H9 (cell line): ENCODE data around the gene TWSG1. TPM values are rescaled to one million over a fixed set of nuclear protein-coding genes. Genes with fewer than 3 reads are reported as not detected.

Experiments
- DNase-seq: peaks from one replicate; pipeline ENCODE4 v3.0.0-alpha.2; 2017
- H2AFZ ChIP-seq: one replicate; pipeline ENCODE4 v1.6.1; 2013; ENCODE audit warnings: mild to moderate bottlenecking, low read length, control low read depth, moderate library complexity
- H2AK5ac ChIP-seq: 2 replicates; pipeline ENCODE4 v1.6.1; 2013; ENCODE audit warnings: low read length, control low read depth, mixed read lengths; ENCODE audit not compliant: insufficient read length
- H2BK120ac ChIP-seq: one replicate; pipeline ENCODE4 v1.6.1; 2013; ENCODE audit warnings: low read depth, mild to moderate bottlenecking, low read length, control low read depth, inconsistent platforms; ENCODE audit not compliant: poor library complexity, severe bottlenecking
- H2BK12ac ChIP-seq: 2 replicates; pipeline ENCODE4 v1.6.1; 2013; ENCODE audit warnings: low read length, control low read depth, mixed read lengths, low read depth; ENCODE audit not compliant: insufficient read length
- H2BK15ac ChIP-seq: 2 replicates; pipeline ENCODE4 v1.6.1; 2013; ENCODE audit warnings: low read depth, low read length, control low read depth
- H2BK20ac ChIP-seq: one replicate; pipeline ENCODE4 v1.6.1; 2013; ENCODE audit warnings: low read depth, mild to moderate bottlenecking, low read length, control low read depth, inconsistent platforms; ENCODE audit not compliant: poor library complexity, severe bottlenecking
- H2BK5ac ChIP-seq: 2 replicates; pipeline ENCODE4 v1.6.1; 2013; ENCODE audit warnings: low read length, control low read depth, mixed read lengths; ENCODE audit not compliant: insufficient read length
- H3K14ac ChIP-seq: 2 replicates; pipeline ENCODE4 v1.6.1; 2013; ENCODE audit warnings: low read length, control low read depth; ENCODE audit not compliant: insufficient read depth
- H3K18ac ChIP-seq: 2 replicates; pipeline ENCODE4 v1.6.1; 2013; ENCODE audit warnings: low read depth, mild to moderate bottlenecking, mixed read lengths, low read length, control low read depth; ENCODE audit not compliant: insufficient read length
- H3K23ac ChIP-seq: 2 replicates; pipeline ENCODE4 v1.6.1; 2013; ENCODE audit warnings: low read length, control low read depth, mixed read lengths, low read depth; ENCODE audit not compliant: insufficient read length
- H3K23me2 ChIP-seq: 2 replicates; pipeline ENCODE4 v1.6.1; 2013; ENCODE audit warnings: low read depth, mild to moderate bottlenecking, mixed read lengths, low read length, control low read depth; ENCODE audit not compliant: insufficient read length, poor library complexity, severe bottlenecking
- H3K27ac ChIP-seq: 2 replicates; pipeline ENCODE4 v1.5.1; 2013; ENCODE audit warnings: low read length, control low read depth, mixed read lengths, low read depth; ENCODE audit not compliant: insufficient read length
- H3K27me3 ChIP-seq: 2 replicates; pipeline ENCODE4 v1.6.1; 2013; ENCODE audit warnings: low read length, control low read depth, inconsistent platforms; ENCODE audit not compliant: insufficient read depth
- H3K4ac ChIP-seq: 2 replicates; pipeline ENCODE4 v1.6.1; 2013; ENCODE audit warnings: low read depth, mild to moderate bottlenecking, control low read depth, inconsistent platforms, low read length, moderate library complexity
- H3K4me1 ChIP-seq: 2 replicates; pipeline ENCODE4 v1.6.1; 2013; ENCODE audit warnings: low read length, control low read depth, inconsistent platforms; ENCODE audit not compliant: insufficient read depth
- H3K4me2 ChIP-seq: 2 replicates; pipeline ENCODE4 v1.6.1; 2013; ENCODE audit warnings: low read length, control low read depth, mixed read lengths; ENCODE audit not compliant: insufficient read length, insufficient read depth
- H3K56ac ChIP-seq: 2 replicates; pipeline ENCODE4 v1.6.1; 2013; ENCODE audit warnings: low read depth, mild to moderate bottlenecking, mixed read lengths, low read length, control low read depth; ENCODE audit not compliant: insufficient read length
- H3K79me1 ChIP-seq: 2 replicates; pipeline ENCODE4 v1.6.1; 2013; ENCODE audit warnings: low read depth, mild to moderate bottlenecking, moderate library complexity, low read length, control low read depth, inconsistent platforms; ENCODE audit not compliant: insufficient read depth, poor library complexity, severe bottlenecking
- H3K79me2 ChIP-seq: 2 replicates; pipeline ENCODE4 v1.6.1; 2013; ENCODE audit warnings: low read length, control low read depth, inconsistent platforms; ENCODE audit not compliant: insufficient read depth
- H3K9ac ChIP-seq: 2 replicates; pipeline ENCODE4 v1.6.1; 2013; ENCODE audit warnings: low read length, control low read depth, mixed read lengths; ENCODE audit not compliant: insufficient read length; ENCODE audit errors: extremely low read depth
- H3K9me3 ChIP-seq: one replicate; pipeline ENCODE4 v1.6.1; 2013; ENCODE audit warnings: low read depth, low read length, inconsistent platforms; ENCODE audit not compliant: control insufficient read depth
- H3T11ph ChIP-seq: one replicate; pipeline ENCODE4 v1.6.1; 2013; ENCODE audit warnings: mild to moderate bottlenecking, low read length, control low read depth, inconsistent platforms
- H4K20me1 ChIP-seq: one replicate; pipeline ENCODE4 v1.6.1; 2013; ENCODE audit not compliant: control insufficient read depth, insufficient read length, insufficient read depth
- H4K5ac ChIP-seq: 2 replicates; pipeline ENCODE4 v1.6.1; 2013; ENCODE audit warnings: low read depth, mild to moderate bottlenecking, mixed read lengths, low read length, control low read depth; ENCODE audit not compliant: insufficient read length
- H4K8ac ChIP-seq: replicated peaks from 2 replicates; pipeline ENCODE4 v1.6.1; 2013; ENCODE audit warnings: low read length, control low read depth, mixed read lengths, low read depth; ENCODE audit not compliant: insufficient read length
- H4K91ac ChIP-seq: 2 replicates; pipeline ENCODE4 v1.6.1; 2013; ENCODE audit warnings: low read depth, mild to moderate bottlenecking, moderate library complexity, mixed read lengths, low read length, control low read depth; ENCODE audit not compliant: insufficient read length
- H3K27ac Mint-ChIP-seq, 3 experiments: 2 replicates in 2 of 3; 3 replicates in 1 of 3; pipeline ENCODE4 v1.8.0; 2020 to 2021; ENCODE audit warnings: mixed read lengths in 3 of 3, mild to moderate bottlenecking in 1 of 3, moderate library complexity in 1 of 3
- H3K27me3 Mint-ChIP-seq: 2 replicates; pipeline ENCODE4 v1.8.0; 2021; ENCODE audit warnings: low read depth, mild to moderate bottlenecking, moderate library complexity, mixed read lengths
- H3K36me3 Mint-ChIP-seq, 3 experiments: 2 replicates in 2 of 3; 3 replicates in 1 of 3; pipeline ENCODE4 v1.8.0; 2020 to 2021; ENCODE audit warnings: low read depth in 3 of 3, mixed read lengths in 3 of 3; ENCODE audit not compliant: insufficient read depth in 1 of 3
- H3K4me1 Mint-ChIP-seq, 2 experiments: 2 replicates each; pipeline ENCODE4 v1.8.0; 2020; ENCODE audit warnings: mixed read lengths in 2 of 2
- H3K4me3 Mint-ChIP-seq, 2 experiments: 2 replicates in 1 of 2; 3 replicates in 1 of 2; pipeline ENCODE4 v1.8.0; 2020 to 2021; ENCODE audit warnings: mild to moderate bottlenecking in 2 of 2, mixed read lengths in 2 of 2, moderate library complexity in 1 of 2
- H3K9me3 Mint-ChIP-seq, 2 experiments: 2 replicates in 1 of 2; 3 replicates in 1 of 2; pipeline ENCODE4 v1.8.0; 2020; ENCODE audit warnings: mild to moderate bottlenecking in 2 of 2, mixed read lengths in 2 of 2, moderate library complexity in 1 of 2
- CTCF ChIP-seq: fragments of 200-600 bp; sonication (generic); conservative IDR thresholded peaks from 3 replicates; pipeline ENCODE4 v1.8.0; 2021; ENCODE audit warnings: antibody characterized with exemption, mild to moderate bottlenecking
- WGBS: extraction: QIAGEN DNeasy Blood & Tissue Kit; methylation state at CpG from one replicate; pipeline ENCODE4 v1.1.7; 2013; ENCODE audit warnings: missing lambda C conversion rate, low lambda C conversion rate, mixed read lengths; ENCODE audit not compliant: insufficient read length; ENCODE audit errors: extremely low coverage; 5-methylcytosine and 5-hydroxymethylcytosine counted together
- total RNA-seq: library from RNA; stranded (reverse); gene quantifications from 2 replicates; pipeline ENCODE4 v1.2.1, GENCODE V29; 2021

Gene TWSG1
- total RNA-seq, 1 experiment from 2014 or later = 25.7 TPM

- Mint-ChIP-seq H3K4me1 (peaks cover 11% of the 10 kb centered on the region in 2 experiments), H3K9me3 (no peaks in the 10 kb centered on the region), H3K4me3 (no peak overlapping the region), H3K36me3 (no peaks in the 10 kb centered on the region), H3K27ac (no peak overlapping the region), H3K27me3 (no peaks in the 10 kb centered on the region)
- Histone ChIP-seq H4K91ac (no peak overlapping the region), H3K23me2 (no peaks in the 10 kb centered on the region), H3K79me1 (no peaks in the 10 kb centered on the region), H3K23ac (no peak overlapping the region), H2BK20ac (no peak overlapping the region), H2AK5ac (no peak overlapping the region), H2BK5ac (no peak overlapping the region), H3K79me2 (no peaks in the 10 kb centered on the region), H2BK12ac (no peak overlapping the region), H4K5ac (no peak overlapping the region), H3K4me1 (no peaks in the 10 kb centered on the region), H3K4ac (no peak overlapping the region), H3K14ac (no peak overlapping the region), H2AFZ (no peak overlapping the region), H4K8ac (no peak overlapping the region), H3K9me3 (no peaks in the 10 kb centered on the region), H3K27me3 (no peaks in the 10 kb centered on the region), H3K56ac (no peak overlapping the region), H2BK120ac (no peak overlapping the region), H3K27ac (no peak overlapping the region), H3K18ac (no peak overlapping the region), H3K4me2 (no peak overlapping the region), H3T11ph (no peak overlapping the region), H3K9ac (no peak overlapping the region), H2BK15ac (no peak overlapping the region), H4K20me1 (no peaks in the 10 kb centered on the region)
- DNase-seq = no peak
- no peak for TF ChIP-seq CTCF
- no CpG with 5 or more reads among the region's 9 CpGs for WGBS
Measured at GRCh38 chr18:9421096-9421900, 86.7 kb downstream of the TWSG1 start.
